CD14-positive monocyte (primary cell): ENCODE data around the gene ABCA7. TPM values are rescaled to one million over a fixed set of nuclear protein-coding genes. Genes with fewer than 3 reads are reported as not detected.

Source experiments
- DNase-seq, 3 donors: peaks; one replicate each; pipeline ENCODE4 v3.0.0-alpha.2; 2011 to 2022
- H2AFZ ChIP-seq: 2 replicates; pipeline ENCODE4 v1.6.0; 2012; ENCODE audit warnings: mild to moderate bottlenecking, low read depth, low read length, inconsistent platforms; ENCODE audit not compliant: insufficient read depth, poor library complexity, severe bottlenecking
- H3K27ac ChIP-seq, 2 donors: 1 replicate in 1 of 2; 2 replicates in 1 of 2; pipeline ENCODE4 v1.5.1; 2012 to 2013; ENCODE audit warnings: low read length in 2 of 2, control low read depth in 1 of 2, inconsistent platforms in 1 of 2, low read depth in 1 of 2, mild to moderate bottlenecking in 1 of 2
- H3K27me3 ChIP-seq, 2 donors: one replicate each; pipeline versions ENCODE4 v1.6.0 to v1.6.1; 2011 to 2013; ENCODE audit warnings: low read length in 2 of 2; ENCODE audit not compliant: control insufficient read depth in 2 of 2, insufficient read depth in 2 of 2
- H3K36me3 ChIP-seq, 2 donors: replicated peaks in 1 of 2; 1 replicate in 1 of 2; 2 replicates in 1 of 2; pipeline versions ENCODE4 v1.5.1 to v1.6.1; 2012 to 2013; ENCODE audit warnings: low read length in 2 of 2, control low read depth in 1 of 2, inconsistent platforms in 1 of 2, mild to moderate bottlenecking in 1 of 2; ENCODE audit not compliant: insufficient read depth in 2 of 2, control insufficient read depth in 1 of 2
- H3K4me1 ChIP-seq, 2 donors: 1 replicate in 1 of 2; 2 replicates in 1 of 2; pipeline versions ENCODE4 v1.5.1 to v1.6.1; 2012 to 2013; ENCODE audit warnings: low read length in 2 of 2, control low read depth in 1 of 2, inconsistent platforms in 1 of 2, mild to moderate bottlenecking in 1 of 2, moderate library complexity in 1 of 2; ENCODE audit not compliant: insufficient read depth in 2 of 2, control insufficient read depth in 1 of 2
- H3K4me2 ChIP-seq: replicated peaks from 2 replicates; pipeline ENCODE3; 2012; ENCODE audit warnings: low read length, moderate library complexity, mild to moderate bottlenecking; ENCODE audit not compliant: poor library complexity, severe bottlenecking; ENCODE audit errors: extremely low read depth
- H3K4me3 ChIP-seq, 3 experiments: fragments of 200-600 bp in 1 of 3; sonication (generic) in 1 of 3; replicated peaks in 1 of 3; 1 replicate in 2 of 3; 2 replicates in 1 of 3; pipeline ENCODE4 v1.5.1; 2011 to 2013; ENCODE audit warnings: low read length in 3 of 3, mild to moderate bottlenecking in 3 of 3, control low read depth in 2 of 3, low read depth in 2 of 3, inconsistent platforms in 1 of 3, moderate library complexity in 1 of 3
- H3K79me2 ChIP-seq: 2 replicates; pipeline ENCODE4 v1.6.0; 2012; ENCODE audit warnings: mild to moderate bottlenecking, control low read depth, inconsistent platforms, low read length, moderate library complexity; ENCODE audit not compliant: insufficient read depth
- H3K9ac ChIP-seq: 2 replicates; pipeline ENCODE4 v1.6.0; 2017; ENCODE audit warnings: low read length, mild to moderate bottlenecking; ENCODE audit not compliant: insufficient read depth, poor library complexity, severe bottlenecking
- H3K9me3 ChIP-seq, 2 donors: replicated peaks in 1 of 2; 1 replicate in 1 of 2; 2 replicates in 1 of 2; pipeline versions ENCODE4 v1.5.1 to v1.6.1; 2012 to 2013; ENCODE audit warnings: low read length in 2 of 2, control low read depth in 1 of 2; ENCODE audit not compliant: control insufficient read depth in 1 of 2, insufficient read depth in 1 of 2
- H4K20me1 ChIP-seq: 2 replicates; pipeline ENCODE4 v1.6.0; 2012; ENCODE audit warnings: mild to moderate bottlenecking, low read length, control low read depth, moderate library complexity; ENCODE audit not compliant: insufficient read depth
- H3K27ac Mint-ChIP-seq, 7 donors: one replicate each; pipeline ENCODE4 v1.8.0; 2020; ENCODE audit warnings: mild to moderate bottlenecking in 7 of 7, mixed read lengths in 7 of 7, moderate library complexity in 6 of 7, inconsistent platforms in 2 of 7
- H3K27me3 Mint-ChIP-seq, 3 donors: one replicate each; pipeline ENCODE4 v1.8.0; 2021 to 2022; ENCODE audit warnings: low read depth in 3 of 3, mild to moderate bottlenecking in 3 of 3, mixed read lengths in 3 of 3, moderate library complexity in 3 of 3, inconsistent platforms in 1 of 3
- H3K36me3 Mint-ChIP-seq, 2 donors: one replicate each; pipeline ENCODE4 v1.8.0; 2020; ENCODE audit warnings: mixed read lengths in 2 of 2, inconsistent platforms in 1 of 2, mild to moderate bottlenecking in 1 of 2
- H3K4me1 Mint-ChIP-seq: one replicate; pipeline ENCODE4 v1.8.0; 2020; ENCODE audit warnings: mild to moderate bottlenecking, mixed read lengths
- H3K4me3 Mint-ChIP-seq, 2 donors: one replicate each; pipeline ENCODE4 v1.8.0; 2020; ENCODE audit warnings: mild to moderate bottlenecking in 2 of 2, mixed read lengths in 2 of 2, moderate library complexity in 1 of 2
- H3K9me3 Mint-ChIP-seq, 7 donors: one replicate each; pipeline ENCODE4 v1.8.0; 2020 to 2022; ENCODE audit warnings: mixed read lengths in 7 of 7, mild to moderate bottlenecking in 6 of 7, moderate library complexity in 6 of 7, inconsistent platforms in 2 of 7
- CTCF ChIP-seq: fragments of 200-600 bp; IDR thresholded peaks from one replicate; pipeline ENCODE4 v1.8.0; 2022; ENCODE audit warnings: antibody characterized with exemption, mild to moderate bottlenecking
- WGBS: methylation state at CpG from one replicate; pipeline ENCODE4 v1.1.5; 2013; ENCODE audit warnings: missing lambda C conversion rate; ENCODE audit not compliant: insufficient coverage; 5-methylcytosine and 5-hydroxymethylcytosine counted together
- intact Hi-C, 2 donors: fragments of 100-400 bp; cut with micrococcal nuclease; formaldehyde crosslinking; loops; one replicate each; pipeline versions ENCODE4 v1.15.0 to v1.15.1; 2023
- polyA plus RNA-seq, 3 donors: library from polyadenylated mRNA; depleted of rRNA in 1 of 3; unstranded in 2 of 3; stranded (reverse) in 1 of 3; fragments of 300-500 nt in 2 of 3; fragments of >200 nt in 1 of 3; fragmentation: Illumina TruSeq in 2 of 3; gene quantifications; 1 replicate in 2 of 3; 2 replicates in 1 of 3; pipeline ENCODE4 v1.2.3, GENCODE V29; 2012 to 2021

Gene ABCA7
- polyA plus RNA-seq, 3 donors = 1.7 to 104 (median 7.8) TPM

- Histone ChIP-seq H3K4me3 (no peak overlapping the region), H3K4me2 (no peak overlapping the region), H3K79me2 (peaks cover 39% of the 10 kb centered on the region), H3K4me1 (peaks cover 5 to 9% of the 10 kb centered on the region in 2 donors), H3K9me3 (no peaks in the 10 kb centered on the region), H4K20me1 (peaks cover 85% of the 10 kb centered on the region), H3K27ac (no peak overlapping the region), H3K36me3 (peaks cover 41 to 56% of the 10 kb centered on the region in 2 donors), H3K27me3 (no peaks in the 10 kb centered on the region), H3K9ac (no peak overlapping the region), H2AFZ (no peak overlapping the region)
- no peak for DNase-seq
- Mint-ChIP-seq H3K4me1 (peaks cover 6% of the 10 kb centered on the region), H3K27me3 (peaks cover 0 to 3% (median 2%) of the 10 kb centered on the region in 3 donors), H3K9me3 (peaks cover 0 to 3% (median 0%) of the 10 kb centered on the region in 7 donors), H3K4me3 (no peak overlapping the region), H3K36me3 (peaks cover 18 to 42% of the 10 kb centered on the region in 2 donors), H3K27ac (no peak overlapping the region)
- intact Hi-C loops = no loop called here
- WGBS = 97% methylated on average over 30 of the region's 36 CpGs
- no peak for TF ChIP-seq CTCF
These were observed 28.0 kb upstream of the ABCA7 start for GRCh38 chr19:1011831-1012333.

- DNase-seq = no peak
- 96% methylated on average over 18 of the region's 18 CpGs for WGBS
- Histone ChIP-seq H4K20me1 (peaks cover 87% of the 10 kb centered on the region), H3K27ac (no peak overlapping the region), H3K79me2 (peaks cover 43% of the 10 kb centered on the region), H3K4me2 (no peak overlapping the region), H2AFZ (no peak overlapping the region), H3K4me1 (peaks cover 9 to 13% of the 10 kb centered on the region in 2 donors), H3K9ac (no peak overlapping the region), H3K36me3 (peaks cover 41 to 56% of the 10 kb centered on the region in 2 donors), H3K4me3 (no peak overlapping the region), H3K27me3 (no peaks in the 10 kb centered on the region), H3K9me3 (no peaks in the 10 kb centered on the region)
- Mint-ChIP-seq H3K27ac (no peak overlapping the region), H3K27me3 (peaks cover 0 to 3% (median 1%) of the 10 kb centered on the region in 3 donors), H3K36me3 (peaks cover 18 to 45% of the 10 kb centered on the region in 2 donors), H3K4me1 (peaks cover 10% of the 10 kb centered on the region), H3K4me3 (no peak overlapping the region), H3K9me3 (peaks cover 0 to 3% (median 0%) of the 10 kb centered on the region in 7 donors)
- intact Hi-C loops = no loop called here
- no peak for TF ChIP-seq CTCF
These were observed 27.6 kb upstream of the ABCA7 start for GRCh38 chr19:1012334-1012733.
